ENCODE results near the gene CEBPG. TPM values are rescaled to one million over a fixed set of nuclear protein-coding genes. Genes with fewer than 3 reads are reported as not detected.

The CEBPG gene
- total RNA-seq, 1 donor from 2014 or later, result 19.3 TPM

DNA sequence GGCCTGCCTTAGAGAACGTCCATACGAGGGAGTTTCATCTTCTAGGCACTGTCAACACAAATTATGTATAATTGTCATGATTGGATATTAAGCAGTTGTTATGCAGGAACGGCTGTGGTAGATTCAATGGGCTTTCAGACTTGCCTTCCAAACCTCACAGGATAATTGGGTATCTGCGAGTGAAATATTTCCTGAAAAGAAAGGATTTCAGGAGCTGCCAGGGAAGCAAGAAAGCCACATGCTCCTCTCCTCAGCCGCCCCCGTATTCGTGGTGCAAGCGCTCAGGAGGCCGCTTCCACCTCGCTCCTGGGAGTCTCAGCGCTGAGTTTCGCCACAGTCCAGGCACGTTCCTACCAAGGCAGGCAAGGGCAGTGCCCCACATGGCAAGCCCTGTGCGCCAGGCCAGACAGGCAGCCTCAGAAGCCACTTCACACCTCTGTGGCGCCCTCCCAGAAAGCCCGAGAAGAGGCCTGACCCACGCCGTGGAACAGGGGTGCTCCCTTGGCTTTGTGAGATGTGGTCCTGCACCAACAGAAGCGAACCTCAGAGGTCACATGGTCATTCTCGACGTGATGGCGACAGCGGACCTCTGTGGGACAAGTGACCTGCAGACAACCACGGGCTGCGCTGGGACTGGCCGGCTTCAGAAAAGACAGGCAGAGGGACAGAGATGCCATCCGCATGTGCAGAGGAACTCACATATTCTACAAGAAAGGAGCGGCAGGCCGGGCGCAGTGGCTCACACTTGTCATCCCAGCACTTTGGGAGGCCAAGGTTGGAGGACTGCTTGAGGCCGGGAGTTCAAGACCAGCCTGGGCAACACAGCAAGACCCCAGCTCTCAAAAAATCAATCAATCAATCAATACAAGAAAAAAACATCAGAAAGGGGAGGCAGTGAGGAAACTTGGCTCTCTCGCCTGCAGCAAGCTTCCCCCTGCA, 41.4 kb downstream of the CEBPG start:
- no peak for DNase-seq (ENCODE audit: low read depth)
- H3K4me3 ChIP-seq (ENCODE audit: low read depth, low read length), result no peak overlapping the region
- no peak for TF ChIP-seq CTCF (conservative IDR thresholded peaks at IDR 0.05; ENCODE audit: low read depth, low read length)

DNA sequence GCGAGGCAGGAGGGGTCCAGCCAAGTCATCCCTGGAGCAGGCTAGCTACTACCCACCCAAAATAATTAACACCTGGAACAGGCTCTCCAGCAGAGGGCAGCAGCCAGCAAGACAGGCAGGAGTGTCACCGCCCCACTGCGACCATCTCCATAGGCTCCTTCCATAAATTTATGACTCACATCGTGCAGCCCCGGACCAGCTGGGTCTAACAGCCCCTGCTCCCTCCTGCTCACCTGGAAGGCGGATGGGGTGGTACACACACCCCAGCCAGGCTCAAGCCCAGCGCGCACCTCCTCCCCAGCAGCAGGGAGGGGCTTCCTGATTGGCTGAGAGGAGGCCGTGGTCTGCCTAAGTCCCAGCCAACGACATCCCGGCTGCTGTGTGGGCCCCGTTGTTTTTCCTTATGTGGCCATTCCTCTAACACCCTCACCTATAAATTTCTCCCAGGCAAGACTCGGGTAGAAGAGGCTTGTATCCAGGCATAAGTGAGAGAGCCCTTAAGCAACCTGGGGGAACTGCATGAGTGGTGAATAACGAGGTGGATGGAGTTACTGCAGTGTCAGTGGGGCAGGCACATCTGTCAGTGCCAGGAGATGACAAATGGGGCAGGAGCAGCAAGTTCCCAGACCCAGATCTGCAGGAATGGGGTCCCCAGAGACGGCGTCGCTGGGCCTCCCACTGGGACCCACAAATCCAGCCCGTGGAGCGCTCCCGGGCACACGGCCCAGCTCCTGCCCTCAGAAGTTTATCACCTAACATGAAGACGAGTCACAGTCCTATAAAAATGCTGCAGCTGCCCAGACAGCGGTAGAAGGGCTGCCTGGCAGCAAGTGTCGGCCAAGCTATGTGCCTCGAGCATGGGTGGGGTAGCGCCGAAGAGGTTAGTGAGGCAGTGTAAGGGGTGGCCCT, 43.1 kb downstream of the CEBPG start:
- no peak overlapping the region for H3K4me3 ChIP-seq (ENCODE audit: low read depth, low read length)
- no peak for DNase-seq (ENCODE audit: low read depth)
- peak; percentile 73 for TF ChIP-seq CTCF (conservative IDR thresholded peaks at IDR 0.05; ENCODE audit: low read depth, low read length)

DNA sequence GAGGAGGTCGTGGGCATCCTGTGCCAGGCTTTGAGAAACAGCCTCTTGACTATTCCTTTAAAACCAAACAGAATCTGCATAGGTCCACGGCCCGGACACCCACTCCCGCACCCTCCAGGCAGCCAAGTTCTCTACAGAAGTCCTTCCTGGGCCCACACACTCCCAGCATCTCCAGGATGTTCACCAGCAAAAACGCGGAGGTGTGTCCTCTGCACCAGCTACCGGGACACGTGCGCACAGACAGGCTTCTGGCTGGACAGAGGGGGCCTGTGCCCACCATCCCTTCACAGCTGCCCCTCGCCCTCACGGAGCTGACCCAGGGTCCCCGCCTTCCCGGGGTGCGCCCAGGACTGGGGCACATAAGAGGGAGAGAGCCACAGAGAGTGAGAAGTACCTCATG, 44.2 kb downstream of the CEBPG start:
- H3K4me3 ChIP-seq (ENCODE audit: low read depth, low read length), result no peak overlapping the region
- no peak for DNase-seq (ENCODE audit: low read depth)
- TF ChIP-seq CTCF (conservative IDR thresholded peaks at IDR 0.05; ENCODE audit: low read depth, low read length), result no peak

DNA sequence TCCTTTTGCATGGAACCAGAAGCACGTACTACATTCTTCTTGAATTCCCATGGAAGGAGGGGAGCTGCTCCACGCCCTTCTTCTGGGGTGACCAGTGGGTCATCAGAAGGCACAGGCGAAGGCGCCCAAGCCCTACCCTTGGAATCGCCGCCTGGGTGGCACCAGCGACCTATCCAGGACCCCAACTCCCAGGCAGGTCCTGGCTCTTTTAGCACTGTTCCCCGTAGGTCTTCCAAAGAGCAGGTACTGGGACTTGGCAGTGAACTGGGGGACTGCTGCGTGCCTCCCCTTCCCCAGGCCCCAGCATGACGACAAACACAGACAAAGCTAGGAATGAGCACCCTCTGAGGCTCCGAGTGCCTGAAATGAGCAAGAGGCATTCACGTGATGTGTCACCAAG, 45.0 kb downstream of the CEBPG start:
- DNase-seq (ENCODE audit: low read depth), result no peak
- no peak overlapping the region for H3K4me3 ChIP-seq (ENCODE audit: low read depth, low read length)
- TF ChIP-seq CTCF (conservative IDR thresholded peaks at IDR 0.05; ENCODE audit: low read depth, low read length), result no peak

DNA sequence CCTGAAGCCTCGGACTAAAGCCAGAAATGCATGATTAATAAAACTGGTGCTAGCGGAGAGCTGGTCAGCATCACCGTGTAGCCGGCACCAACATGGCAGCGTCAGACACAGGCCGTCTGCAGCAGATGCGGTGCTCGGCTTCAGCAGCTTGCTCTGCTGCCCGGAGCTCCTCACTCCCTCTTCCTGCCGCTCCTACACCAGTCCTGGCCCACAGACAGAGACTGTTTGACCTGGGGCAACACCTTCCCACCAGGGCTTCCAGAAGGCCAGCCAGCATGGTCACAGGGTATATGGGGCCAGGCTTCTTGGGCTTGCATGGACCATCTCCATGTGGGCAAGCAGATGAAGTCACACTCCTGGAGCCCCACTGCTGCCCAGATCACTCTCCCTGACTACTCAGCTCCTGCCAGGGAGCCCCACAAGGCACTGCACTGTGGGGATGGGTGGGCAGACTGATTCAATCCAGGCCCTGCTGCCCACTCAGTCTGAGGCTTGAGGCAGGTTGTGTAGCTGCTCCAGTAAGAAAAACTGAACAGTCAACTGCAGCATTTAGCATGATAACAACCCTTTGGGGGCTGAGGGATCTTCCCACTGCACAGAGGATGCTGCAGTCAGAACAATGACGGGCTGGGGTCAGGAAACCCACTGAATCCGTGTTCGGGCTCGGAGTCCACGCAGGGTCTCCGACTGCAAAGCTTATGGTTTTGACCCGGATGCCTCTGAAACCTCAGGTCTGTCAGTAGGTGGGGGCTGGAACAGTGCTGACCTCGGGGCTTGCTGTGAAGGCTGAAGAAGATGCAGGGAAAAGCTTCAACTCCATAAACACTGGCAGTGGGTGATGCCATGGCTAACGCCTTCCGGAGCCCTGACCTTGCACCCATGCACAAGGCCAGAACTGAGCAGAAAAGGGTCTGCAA, 45.6 kb downstream of the CEBPG start:
- TF ChIP-seq CTCF (conservative IDR thresholded peaks at IDR 0.05; ENCODE audit: low read depth, low read length), result no peak
- H3K4me3 ChIP-seq (ENCODE audit: low read depth, low read length), result no peak overlapping the region
- no peak for DNase-seq (ENCODE audit: low read depth)

GRCh38 chr19:33419788-33420130, 46.2 kb downstream of the CEBPG start:
- no peak for TF ChIP-seq CTCF (conservative IDR thresholded peaks at IDR 0.05; ENCODE audit: low read depth, low read length)
- no peak for DNase-seq (ENCODE audit: low read depth)
- H3K4me3 ChIP-seq (ENCODE audit: low read depth, low read length), result no peak overlapping the region

Measured in epithelial cell of proximal tubule (primary cell).